Calu3 (cell line): ENCODE data around the gene TRIM45. TPM values are rescaled to one million over a fixed set of nuclear protein-coding genes. Genes with fewer than 3 reads are reported as not detected.
"Not testable (repeated sequence)": the region's sequence is repeated elsewhere in the genome, so short reads cannot be mapped to it uniquely, and the experiment has no call there.

Source experiments
- BruUV-seq: library from RNA; stranded (reverse); fragments of 400-500 nt; replicated peaks from 2 replicates; lab custom pipeline; 2021; lab: Mats Ljungman, UMichigan
- CTCF ChIA-PET: fragments of 300-600 bp; sonication (Branson Sonifier 250); formaldehyde crosslinking; loops from one replicate; lab custom pipeline; 2022; ENCODE audit warnings: antibody characterized with exemption; lab: Charles Lee
- DNase-seq: peaks from one replicate; pipeline ENCODE4 v3.0.0; 2022
- H3K27ac Mint-ChIP-seq: one replicate; pipeline ENCODE4 v1.8.0; 2022; ENCODE audit warnings: mixed read lengths; ENCODE audit not compliant: unreplicated experiment
- H3K27me3 Mint-ChIP-seq: one replicate; pipeline ENCODE4 v1.8.0; 2022; ENCODE audit warnings: mixed read lengths; ENCODE audit not compliant: unreplicated experiment
- H3K36me3 Mint-ChIP-seq: one replicate; pipeline ENCODE4 v1.8.0; 2022; ENCODE audit warnings: mild to moderate bottlenecking, moderate library complexity, mixed read lengths; ENCODE audit not compliant: insufficient read depth, unreplicated experiment
- H3K4me1 Mint-ChIP-seq: one replicate; pipeline ENCODE4 v1.8.0; 2022; ENCODE audit warnings: mild to moderate bottlenecking, low read depth, mixed read lengths; ENCODE audit not compliant: unreplicated experiment
- H3K4me3 Mint-ChIP-seq: one replicate; pipeline ENCODE4 v1.8.0; 2022; ENCODE audit warnings: mild to moderate bottlenecking, low read depth, moderate library complexity, mixed read lengths; ENCODE audit not compliant: unreplicated experiment
- H3K9me3 Mint-ChIP-seq: one replicate; pipeline ENCODE4 v1.8.0; 2022; ENCODE audit warnings: low read depth, mixed read lengths; ENCODE audit not compliant: unreplicated experiment
- intact Hi-C: fragments of 100-400 bp; cut with micrococcal nuclease; formaldehyde crosslinking; loops from one replicate; pipeline ENCODE4 v1.10.0; 2022; ENCODE audit not compliant: unreplicated experiment
- total RNA-seq: library from RNA; stranded (reverse); gene quantifications from 2 replicates; pipeline ENCODE4 v1.2.3, GENCODE V29; 2022
- TF ChIP-seq, protein P1 (sequence below): fragments of 200-600 bp; IDR thresholded peaks from one replicate; pipeline ENCODE4 v1.8.0; 2022; ENCODE audit warnings: antibody characterized with exemption; ENCODE audit not compliant: unreplicated experiment

The TRIM45 gene
- total RNA-seq, 1 experiment from 2014 or later = 4.3 TPM

DNA sequence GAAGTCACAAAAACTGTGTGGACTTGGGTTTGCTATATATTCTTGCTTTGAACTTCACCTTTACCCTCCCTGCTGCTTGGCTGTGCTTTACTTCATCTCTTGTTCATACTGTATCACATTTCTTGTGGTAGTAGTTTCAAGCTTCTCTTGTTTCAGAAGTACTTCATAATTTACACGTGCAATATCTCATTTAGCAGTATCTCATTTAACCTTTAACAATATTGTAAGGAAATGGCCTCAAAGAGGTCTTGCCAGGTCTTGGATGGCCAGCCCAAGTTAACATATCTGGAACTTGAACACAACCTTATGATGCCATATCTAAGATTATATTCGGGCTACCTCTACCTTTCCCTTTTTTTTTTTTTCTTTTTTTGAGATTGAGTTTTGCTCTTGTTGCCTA, 1.7 kb upstream of the TRIM45 start:
- H3K27me3 Mint-ChIP-seq = no peaks in the 10 kb centered on the region
- peaks cover 15% of the 10 kb centered on the region for H3K36me3 Mint-ChIP-seq
- TF ChIP-seq, protein P1, sequence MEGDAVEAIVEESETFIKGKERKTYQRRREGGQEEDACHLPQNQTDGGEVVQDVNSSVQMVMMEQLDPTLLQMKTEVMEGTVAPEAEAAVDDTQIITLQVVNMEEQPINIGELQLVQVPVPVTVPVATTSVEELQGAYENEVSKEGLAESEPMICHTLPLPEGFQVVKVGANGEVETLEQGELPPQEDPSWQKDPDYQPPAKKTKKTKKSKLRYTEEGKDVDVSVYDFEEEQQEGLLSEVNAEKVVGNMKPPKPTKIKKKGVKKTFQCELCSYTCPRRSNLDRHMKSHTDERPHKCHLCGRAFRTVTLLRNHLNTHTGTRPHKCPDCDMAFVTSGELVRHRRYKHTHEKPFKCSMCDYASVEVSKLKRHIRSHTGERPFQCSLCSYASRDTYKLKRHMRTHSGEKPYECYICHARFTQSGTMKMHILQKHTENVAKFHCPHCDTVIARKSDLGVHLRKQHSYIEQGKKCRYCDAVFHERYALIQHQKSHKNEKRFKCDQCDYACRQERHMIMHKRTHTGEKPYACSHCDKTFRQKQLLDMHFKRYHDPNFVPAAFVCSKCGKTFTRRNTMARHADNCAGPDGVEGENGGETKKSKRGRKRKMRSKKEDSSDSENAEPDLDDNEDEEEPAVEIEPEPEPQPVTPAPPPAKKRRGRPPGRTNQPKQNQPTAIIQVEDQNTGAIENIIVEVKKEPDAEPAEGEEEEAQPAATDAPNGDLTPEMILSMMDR = no peak
- no peak for DNase-seq
- intact Hi-C loops = no loop called here
- H3K4me3 Mint-ChIP-seq = no peak overlapping the region
- H3K9me3 Mint-ChIP-seq = no peaks in the 10 kb centered on the region
- no TSS peak for BruUV-seq
- peaks cover 26% of the 10 kb centered on the region for H3K4me1 Mint-ChIP-seq
- CTCF ChIA-PET = interaction anchor here (0.9 to 1.4 kb wide), 3 partner anchors 48 to 162 kb away, joined by 3 to 4 read pairs (median 4); partner anchors contain the start of gene VTCN1
- H3K27ac Mint-ChIP-seq = no peak overlapping the region

DNA sequence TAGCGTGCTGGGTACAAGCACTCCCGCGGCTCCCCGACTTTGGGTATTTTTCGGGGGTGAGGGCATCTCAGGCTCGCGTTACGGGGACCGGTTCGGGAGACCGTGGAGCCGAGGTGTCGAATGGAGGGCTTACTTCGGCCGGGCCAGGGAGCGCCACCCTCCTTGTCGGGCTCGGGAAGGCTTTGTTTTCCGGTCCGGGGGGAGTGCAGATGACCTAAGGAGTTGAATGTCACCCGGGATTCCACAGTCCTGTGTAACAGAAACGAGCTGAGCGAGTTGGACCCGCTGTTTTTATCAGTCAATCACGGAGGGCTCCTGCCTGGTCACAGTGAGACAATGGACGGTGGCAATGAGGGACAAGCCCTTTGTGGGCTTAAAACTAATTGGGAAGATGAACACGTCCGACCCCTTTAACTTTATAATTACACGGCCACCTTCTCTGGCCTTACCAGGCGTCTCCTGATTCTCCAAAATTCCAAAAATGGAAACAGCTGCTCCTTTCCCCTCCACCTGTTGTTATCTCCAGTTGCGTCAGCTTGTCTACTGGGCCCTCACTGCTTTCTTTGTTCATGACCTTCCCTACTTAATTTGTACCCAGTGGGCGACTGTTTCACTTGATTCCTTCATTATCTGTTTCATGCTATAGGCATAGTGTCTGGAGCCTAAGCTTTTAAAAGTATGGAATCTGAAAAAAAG, 929 bp upstream of the TRIM45 start:
- BruUV-seq = no TSS peak
- H3K4me1 Mint-ChIP-seq = peaks cover 19% of the 10 kb centered on the region
- CTCF ChIA-PET = interaction anchor here (1.0 to 1.4 kb wide), 4 partner anchors 49 to 162 kb away, joined by 3 to 18 read pairs (median 4); partner anchors contain the start of gene VTCN1
- H3K36me3 Mint-ChIP-seq = peaks cover 15% of the 10 kb centered on the region
- intact Hi-C loops = loop anchor here (1.0 kb wide), 1 partner anchor 162 kb away; no protein-coding TSS in a partner anchor
- H3K27me3 Mint-ChIP-seq = no peaks in the 10 kb centered on the region
- TF ChIP-seq, protein P1 = no peak
- H3K4me3 Mint-ChIP-seq = peak overlapping the region; percentile 85
- no peak for DNase-seq
- no peaks in the 10 kb centered on the region for H3K9me3 Mint-ChIP-seq
- H3K27ac Mint-ChIP-seq = peak overlapping the region; percentile 64

DNA sequence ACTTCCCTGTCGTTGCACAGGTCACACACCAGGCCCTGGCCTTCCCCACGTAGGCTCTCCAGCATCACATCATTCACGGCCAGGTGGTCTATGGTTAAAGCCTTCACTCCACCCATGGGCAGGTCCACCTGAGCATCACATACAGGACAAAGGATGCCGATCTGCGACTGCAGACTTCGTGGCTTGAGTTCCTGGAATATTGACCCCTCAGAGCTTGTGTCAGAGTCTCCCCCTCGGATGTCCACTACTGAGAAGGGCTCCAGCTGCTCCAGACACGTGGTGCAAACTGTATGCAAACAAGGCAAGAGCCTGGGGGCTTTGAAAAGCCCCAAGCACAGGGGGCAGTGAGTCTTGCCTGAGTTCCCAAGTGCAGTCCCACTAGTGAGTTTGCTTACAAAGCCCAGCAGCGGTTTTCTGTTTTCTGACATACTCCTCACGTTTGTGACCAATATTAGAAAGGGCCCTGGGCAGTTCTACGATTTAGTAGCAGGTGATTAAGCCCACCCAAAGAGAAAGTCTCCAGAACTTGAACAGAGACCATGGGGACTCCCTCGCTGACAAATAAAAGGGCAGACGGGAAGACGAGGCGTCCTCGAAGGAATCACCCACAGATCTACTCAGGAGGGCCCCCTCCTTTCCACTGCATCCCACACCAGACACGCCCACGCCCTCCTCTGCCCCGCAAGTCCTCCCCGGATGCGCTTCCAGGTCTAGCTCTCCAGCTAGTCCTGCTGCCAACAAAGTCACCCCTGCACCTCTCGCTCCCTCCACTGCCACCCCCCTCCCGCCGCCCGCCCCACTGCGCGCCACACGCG, 568 bp downstream of the TRIM45 start:
- intact Hi-C loops = no loop called here
- Mint-ChIP-seq H3K9me3 (no peaks in the 10 kb centered on the region), H3K4me1 (peaks cover 19% of the 10 kb centered on the region), H3K27ac (peak overlapping the region; percentile 64), H3K27me3 (no peaks in the 10 kb centered on the region), H3K4me3 (peak overlapping the region; percentile 85), H3K36me3 (peaks cover 19% of the 10 kb centered on the region)
- TF ChIP-seq, protein P1 = no peak
- DNase-seq = no peak
- no TSS peak for BruUV-seq
- CTCF ChIA-PET = interaction anchor here (0.6 kb wide), 1 partner anchor 164 kb away, joined by 3 read pairs; no protein-coding TSS in a partner anchor

DNA sequence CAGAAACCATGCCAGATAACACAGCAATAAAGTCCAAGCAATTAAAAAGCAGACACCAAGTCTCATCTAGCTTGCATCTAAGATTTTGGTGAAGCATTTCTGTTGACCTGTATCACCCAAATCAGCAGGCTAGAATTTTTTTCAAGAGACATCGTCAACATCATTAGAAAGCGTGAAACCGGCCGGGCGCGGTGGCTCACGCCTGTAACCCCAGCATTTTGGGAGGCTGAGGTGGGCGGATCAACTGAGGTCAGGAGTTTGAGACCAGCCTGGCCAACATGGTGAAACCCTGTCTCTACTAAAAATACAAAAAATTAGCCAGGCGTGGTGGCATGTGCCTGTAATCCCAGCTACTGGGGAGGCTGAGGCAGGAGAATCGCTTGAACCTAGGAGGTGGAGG, 2.4 kb downstream of the TRIM45 start:
- peaks cover 19% of the 10 kb centered on the region for H3K36me3 Mint-ChIP-seq
- H3K4me3 Mint-ChIP-seq, CTCF ChIA-PET, intact Hi-C loops, BruUV-seq, H3K9me3 Mint-ChIP-seq, DNase-seq, H3K27ac Mint-ChIP-seq, H3K27me3 Mint-ChIP-seq: not testable (repeated sequence)
- peaks cover 19% of the 10 kb centered on the region for H3K4me1 Mint-ChIP-seq
